GDM1 (cell line): ENCODE results near the gene NUP160.
A peak's percentile ranks its signal among the peaks of the same experiment; 100 is the strongest.
"Not testable (repeated sequence)": the region's sequence is repeated elsewhere in the genome, so short reads cannot be mapped to it uniquely, and the experiment has no call there.

Source experiments
- DNase-seq: peaks from one replicate; lab custom pipeline; 2025; lab: John Stamatoyannopoulos, UW

The NUP160 gene

GRCh38 chr11:47791774-47792430 lies 56.2 kb downstream of the NUP160 start:
- no peak for DNase-seq

GRCh38 chr11:47790017-47790416 lies 58.1 kb downstream of the NUP160 start:
- not testable (repeated sequence) for DNase-seq

GRCh38 chr11:47788181-47788580 lies 60.0 kb downstream of the NUP160 start:
- no peak for DNase-seq

GRCh38 chr11:47786373-47786772 lies 61.8 kb downstream of the NUP160 start:
- DNase-seq, result no peak

- no peak for DNase-seq
Observed at GRCh38 chr11:47784785-47785381, 63.3 kb downstream of the NUP160 start.

- DNase-seq, result no peak
Observed at GRCh38 chr11:47783087-47783610, 65.0 kb downstream of the NUP160 start.

- no peak for DNase-seq
Observed at GRCh38 chr11:47778878-47779483, 69.2 kb downstream of the NUP160 start.

- DNase-seq, result no peak
Observed at GRCh38 chr11:47775240-47775869, 72.8 kb downstream of the NUP160 start.

GRCh38 chr11:47773882-47774281 lies 74.3 kb downstream of the NUP160 start:
- DNase-seq, result no peak

GRCh38 chr11:47769556-47769955 lies 78.6 kb downstream of the NUP160 start:
- not testable (repeated sequence) for DNase-seq

GRCh38 chr11:47768101-47768612 lies 80.0 kb downstream of the NUP160 start:
- peak; percentile 2 for DNase-seq

- DNase-seq, result peak; percentile 17
Observed at GRCh38 chr11:47766509-47767227, 81.5 kb downstream of the NUP160 start.

- DNase-seq, result no peak
Observed at GRCh38 chr11:47765086-47765485, 83.1 kb downstream of the NUP160 start.

- DNase-seq, result not testable (repeated sequence)
Observed at GRCh38 chr11:47759291-47759690, 88.9 kb downstream of the NUP160 start.

GRCh38 chr11:47756208-47756607 lies 91.9 kb downstream of the NUP160 start:
- no peak for DNase-seq

- DNase-seq, result no peak
Observed at GRCh38 chr11:47750725-47751124, 97.4 kb downstream of the NUP160 start.

GRCh38 chr11:47742494-47742893 lies 105.7 kb downstream of the NUP160 start:
- not testable (repeated sequence) for DNase-seq

- DNase-seq, result not testable (repeated sequence)
Observed at GRCh38 chr11:47737817-47738216, 110.3 kb downstream of the NUP160 start.

GRCh38 chr11:47732271-47732670 lies 115.9 kb downstream of the NUP160 start:
- no peak for DNase-seq

GRCh38 chr11:47731475-47731874 lies 116.7 kb downstream of the NUP160 start:
- no peak for DNase-seq
